ENCODE measurements around the gene HPSE2.

DNA sequence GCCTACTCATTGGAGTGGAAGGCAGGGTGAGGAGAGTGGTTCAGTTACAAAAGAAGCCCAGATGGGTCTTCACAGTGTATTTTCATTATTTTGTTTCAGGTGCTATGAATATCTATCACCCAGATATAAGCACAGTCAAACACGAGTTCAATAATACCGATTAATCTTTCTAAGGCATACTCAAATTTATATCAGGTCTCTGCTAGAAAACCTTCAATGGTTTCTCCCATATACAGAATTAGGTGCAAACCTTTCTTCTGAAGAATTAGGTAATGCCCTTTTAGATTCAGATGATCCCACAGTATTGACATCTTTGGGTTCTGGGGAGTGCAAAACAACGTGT lies 774.2 kb downstream of the HPSE2 start:
- TF ChIP-seq POLR2A (IDR thresholded peaks at IDR 0.05): no peak
- TF ChIP-seq, protein P1, sequence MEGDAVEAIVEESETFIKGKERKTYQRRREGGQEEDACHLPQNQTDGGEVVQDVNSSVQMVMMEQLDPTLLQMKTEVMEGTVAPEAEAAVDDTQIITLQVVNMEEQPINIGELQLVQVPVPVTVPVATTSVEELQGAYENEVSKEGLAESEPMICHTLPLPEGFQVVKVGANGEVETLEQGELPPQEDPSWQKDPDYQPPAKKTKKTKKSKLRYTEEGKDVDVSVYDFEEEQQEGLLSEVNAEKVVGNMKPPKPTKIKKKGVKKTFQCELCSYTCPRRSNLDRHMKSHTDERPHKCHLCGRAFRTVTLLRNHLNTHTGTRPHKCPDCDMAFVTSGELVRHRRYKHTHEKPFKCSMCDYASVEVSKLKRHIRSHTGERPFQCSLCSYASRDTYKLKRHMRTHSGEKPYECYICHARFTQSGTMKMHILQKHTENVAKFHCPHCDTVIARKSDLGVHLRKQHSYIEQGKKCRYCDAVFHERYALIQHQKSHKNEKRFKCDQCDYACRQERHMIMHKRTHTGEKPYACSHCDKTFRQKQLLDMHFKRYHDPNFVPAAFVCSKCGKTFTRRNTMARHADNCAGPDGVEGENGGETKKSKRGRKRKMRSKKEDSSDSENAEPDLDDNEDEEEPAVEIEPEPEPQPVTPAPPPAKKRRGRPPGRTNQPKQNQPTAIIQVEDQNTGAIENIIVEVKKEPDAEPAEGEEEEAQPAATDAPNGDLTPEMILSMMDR (IDR thresholded peaks at IDR 0.05): no peak
